Umbilical cord (tissue), 2 donors: ENCODE data around the gene KIAA1328. TPM values are rescaled to one million over a fixed set of nuclear protein-coding genes. Genes with fewer than 3 reads are reported as not detected.
A peak's percentile ranks its signal among the peaks of the same experiment; 100 is the strongest.
"Not testable (repeated sequence)": the region's sequence is repeated elsewhere in the genome, so short reads cannot be mapped to it uniquely, and the experiment has no call there.

Experiments
- DNase-seq: peaks from one replicate; pipeline ENCODE4 v3.0.0-alpha.2; 2015; ENCODE audit warnings: low spot score
- total RNA-seq: library from RNA; depleted of rRNA; stranded (reverse); fragments of >200 nt; gene quantifications from one replicate; pipeline ENCODE4 v1.2.3, GENCODE V29; 2014; ENCODE audit warnings: low replicate concordance; ENCODE audit not compliant: insufficient read depth

The KIAA1328 gene
- total RNA-seq, 1 donor from 2014 or later, result 33.9 TPM

GRCh38 chr18:36825526-36825925 is 3.4 kb upstream of the KIAA1328 start:
- no peak for DNase-seq

- DNase-seq, result no peak
These were observed 2.4 kb upstream of the KIAA1328 start for GRCh38 chr18:36826556-36826955.

GRCh38 chr18:36828157-36828629 is 734 bp upstream of the KIAA1328 start:
- no peak for DNase-seq

GRCh38 chr18:36829362-36830157 is 633 bp downstream of the KIAA1328 start:
- no peak for DNase-seq

GRCh38 chr18:36830158-36830495 is 1.2 kb downstream of the KIAA1328 start:
- no peak for DNase-seq

- no peak for DNase-seq
These were observed 2.2 kb downstream of the KIAA1328 start for GRCh38 chr18:36831139-36831538.

- DNase-seq, result no peak
These were observed 4.2 kb downstream of the KIAA1328 start for GRCh38 chr18:36833120-36833519.

- DNase-seq, result no peak
These were observed 7.0 kb downstream of the KIAA1328 start for GRCh38 chr18:36835927-36836326.

- DNase-seq, result no peak
These were observed 10.9 kb downstream of the KIAA1328 start for GRCh38 chr18:36839835-36840234.

GRCh38 chr18:36843199-36843598 is 14.3 kb downstream of the KIAA1328 start:
- no peak for DNase-seq

GRCh38 chr18:36843784-36844183 is 14.9 kb downstream of the KIAA1328 start:
- no peak for DNase-seq

- DNase-seq, result no peak
These were observed 19.7 kb downstream of the KIAA1328 start for GRCh38 chr18:36848609-36849008.

GRCh38 chr18:36849288-36850006 is 20.5 kb downstream of the KIAA1328 start:
- DNase-seq, result peak; percentile 12

- DNase-seq, result no peak
These were observed 21.7 kb downstream of the KIAA1328 start for GRCh38 chr18:36850527-36851201.

GRCh38 chr18:36851202-36851590 is 22.3 kb downstream of the KIAA1328 start:
- no peak for DNase-seq

- DNase-seq, result no peak
These were observed 27.9 kb downstream of the KIAA1328 start for GRCh38 chr18:36856815-36857214.

GRCh38 chr18:36862182-36862581 is 33.3 kb downstream of the KIAA1328 start:
- DNase-seq, result no peak

- no peak for DNase-seq
These were observed 38.1 kb downstream of the KIAA1328 start for GRCh38 chr18:36867056-36867455.

- DNase-seq, result no peak
These were observed 42.9 kb downstream of the KIAA1328 start for GRCh38 chr18:36871801-36872200.

GRCh38 chr18:36872329-36872728 is 43.4 kb downstream of the KIAA1328 start:
- no peak for DNase-seq

GRCh38 chr18:36873826-36874225 is 44.9 kb downstream of the KIAA1328 start:
- DNase-seq, result not testable (repeated sequence)

- not testable (repeated sequence) for DNase-seq
These were observed 50.9 kb downstream of the KIAA1328 start for GRCh38 chr18:36879796-36880195.
